Peyer's patch (tissue), 4 donors: ENCODE measurements around the gene LDB1. TPM values are rescaled to one million over a fixed set of nuclear protein-coding genes. Genes with fewer than 3 reads are reported as not detected.

Experiments
- DNase-seq, 3 donors: peaks; one replicate each; pipeline ENCODE4 v3.0.0-alpha.2; 2017 to 2019
- H3K27ac ChIP-seq, 4 donors: fragments of 200-600 bp; sonication (generic); one replicate each; pipeline ENCODE4 v1.5.1; 2016 to 2019
- H3K27me3 ChIP-seq, 2 donors: fragments of 200-600 bp; sonication (generic); one replicate each; pipeline ENCODE4 v1.5.1; 2019
- H3K36me3 ChIP-seq, 3 donors: fragments of 200-600 bp; sonication (generic); one replicate each; pipeline ENCODE4 v1.5.1; 2016 to 2019
- H3K4me1 ChIP-seq, 4 donors: fragments of 200-600 bp; sonication (generic); one replicate each; pipeline ENCODE4 v1.5.1; 2016 to 2019
- H3K4me3 ChIP-seq, 4 donors: fragments of 200-600 bp; sonication (generic); 1 replicate in 3 of 4; 2 replicates in 1 of 4; pipeline ENCODE4 v1.5.1; 2016 to 2019; ENCODE audit warnings: mild to moderate bottlenecking in 1 of 4
- H3K9me3 ChIP-seq, 4 donors: fragments of 200-600 bp; sonication (generic); one replicate each; pipeline ENCODE4 v1.5.1; 2016 to 2019; ENCODE audit warnings: mild to moderate bottlenecking in 1 of 4
- CTCF ChIP-seq, 6 experiments: fragments of 450-650 bp in 4 of 6; fragments of 200-600 bp in 2 of 6; sonication (generic) in 1 of 6; IDR thresholded peaks; one replicate each; pipeline ENCODE4 v1.5.1; 2017 to 2019; ENCODE audit warnings: antibody characterized with exemption in 6 of 6, mild to moderate bottlenecking in 3 of 6, moderate library complexity in 1 of 6
- POLR2A ChIP-seq, 2 donors: fragments of 450-650 bp; IDR thresholded peaks; one replicate each; pipeline ENCODE4 v1.5.1; 2017; ENCODE audit warnings: antibody characterized with exemption in 2 of 2, mild to moderate bottlenecking in 2 of 2, moderate library complexity in 2 of 2
- total RNA-seq, 4 donors: library from RNA; depleted of rRNA; stranded (reverse); fragments of >200 nt; gene quantifications; one replicate each; pipeline ENCODE4 v1.1.0, GENCODE V29; 2016

The LDB1 gene
- total RNA-seq, 4 donors from 2014 or later = 19.6 to 67.7 (median 42.1) TPM

GRCh38 chr10:102133373-102134195, 13.4 kb upstream of the LDB1 start:
- peak; percentile 58 to 76 (median 73) for DNase-seq
- H3K4me3 ChIP-seq = peak overlapping the region; percentile 59 to 80 (median 76)
- H3K27me3 ChIP-seq = no peaks in the 10 kb centered on the region
- peaks cover 0 to 14% (median 0%) of the 10 kb centered on the region in 3 donors for H3K36me3 ChIP-seq
- no peaks in the 10 kb centered on the region for H3K9me3 ChIP-seq
- H3K27ac ChIP-seq = peak overlapping the region; percentile 73 to 88 (median 86)
- TF ChIP-seq POLR2A (IDR thresholded peaks at IDR 0.05) = no peak
- TF ChIP-seq CTCF (IDR thresholded peaks at IDR 0.05) = peak in 1 of 6 experiments; percentile 9
- peaks cover 0 to 30% (median 7%) of the 10 kb centered on the region in 4 donors for H3K4me1 ChIP-seq

GRCh38 chr10:102132563-102133372, 12.6 kb upstream of the LDB1 start, which contains the start of gene PPRC1:
TSS of gene PPRC1 (plus strand) at chr10:102133040. CDS start at chr10:102133069, 29 bp downstream.
- Histone ChIP-seq H3K4me1 (peaks cover 0 to 30% (median 7%) of the 10 kb centered on the region in 4 donors), H3K27me3 (no peaks in the 10 kb centered on the region), H3K9me3 (no peaks in the 10 kb centered on the region), H3K36me3 (peaks cover 0 to 5% (median 0%) of the 10 kb centered on the region in 3 donors), H3K4me3 (peak within 1 kb of the TSS; percentile 59 to 80 (median 76)), H3K27ac (peak within 1 kb of the TSS; percentile 73 to 88 (median 86))
- TF ChIP-seq CTCF (IDR thresholded peaks at IDR 0.05) = peak; percentile 89 to 96 (median 95)
- TF ChIP-seq POLR2A (IDR thresholded peaks at IDR 0.05) = peak; percentile 50 to 65
- DNase-seq = peak; percentile 97 to 99 (median 99)

- H3K4me1 ChIP-seq = peaks cover 0 to 30% (median 7%) of the 10 kb centered on the region in 4 donors
- H3K4me3 ChIP-seq = peak overlapping the region; percentile 59 to 80 (median 76)
- peak overlapping the region; percentile 73 to 88 (median 86) for H3K27ac ChIP-seq
- TF ChIP-seq POLR2A (IDR thresholded peaks at IDR 0.05) = no peak
- TF ChIP-seq CTCF (IDR thresholded peaks at IDR 0.05) = no peak
- no peaks in the 10 kb centered on the region for H3K27me3 ChIP-seq
- no peaks in the 10 kb centered on the region for H3K9me3 ChIP-seq
- DNase-seq = no peak
- no peaks in the 10 kb centered on the region for H3K36me3 ChIP-seq
These were observed 12.0 kb upstream of the LDB1 start for GRCh38 chr10:102132193-102132562.

GRCh38 chr10:102131286-102132170, 11.4 kb upstream of the LDB1 start:
- TF ChIP-seq POLR2A (IDR thresholded peaks at IDR 0.05) (no peak), CTCF (IDR thresholded peaks at IDR 0.05) (no peak)
- DNase-seq = no peak
- Histone ChIP-seq H3K36me3 (no peaks in the 10 kb centered on the region), H3K4me3 (no peak overlapping the region), H3K27me3 (no peaks in the 10 kb centered on the region), H3K9me3 (no peaks in the 10 kb centered on the region), H3K4me1 (peaks cover 0 to 27% (median 7%) of the 10 kb centered on the region in 4 donors), H3K27ac (no peak overlapping the region)

GRCh38 chr10:102123223-102123622, 3.1 kb upstream of the LDB1 start:
- H3K9me3 ChIP-seq = no peaks in the 10 kb centered on the region
- no peaks in the 10 kb centered on the region for H3K27me3 ChIP-seq
- TF ChIP-seq CTCF (IDR thresholded peaks at IDR 0.05) (no peak), POLR2A (IDR thresholded peaks at IDR 0.05) (no peak)
- DNase-seq = no peak
- peak overlapping the region in 1 of 4 donors; percentile 98 for H3K27ac ChIP-seq
- no peak overlapping the region for H3K4me3 ChIP-seq
- no peaks in the 10 kb centered on the region for H3K36me3 ChIP-seq
- peaks cover 0 to 24% (median 14%) of the 10 kb centered on the region in 4 donors for H3K4me1 ChIP-seq
